Loucy (cell line): Measurements from ENCODE around the gene MCRIP1.

ENCODE experiments used
- H2AFZ ChIP-seq: fragments of 200-600 bp; sonication (generic); 2 replicates; pipeline ENCODE4 v1.6.0; 2016; ENCODE audit warnings: antibody characterized with exemption, mild to moderate bottlenecking, low read length, moderate library complexity
- H3F3A ChIP-seq: fragments of 200-600 bp; 2 replicates; pipeline ENCODE4 v1.6.0; 2016; ENCODE audit warnings: antibody characterized with exemption, low read depth, mild to moderate bottlenecking
- H3K27me3 ChIP-seq: fragments of 200-600 bp; sonication (generic); 2 replicates; pipeline ENCODE4 v1.6.1; 2014; ENCODE audit warnings: low read length, mild to moderate bottlenecking; ENCODE audit not compliant: insufficient read depth, poor library complexity, severe bottlenecking
- H3K36me3 ChIP-seq: fragments of 200-600 bp; sonication (generic); 2 replicates; pipeline ENCODE4 v1.6.1; 2016; ENCODE audit warnings: low read length; ENCODE audit not compliant: insufficient read depth
- H3K4me1 ChIP-seq: fragments of 200-600 bp; sonication (generic); 2 replicates; pipeline ENCODE4 v1.5.1; 2014; ENCODE audit warnings: low read length, mild to moderate bottlenecking; ENCODE audit not compliant: insufficient read depth, poor library complexity, severe bottlenecking
- H3K4me2 ChIP-seq: fragments of 200-600 bp; sonication (generic); 2 replicates; pipeline ENCODE4 v1.6.0; 2014; ENCODE audit warnings: antibody characterized with exemption, low read length, low read depth, mild to moderate bottlenecking; ENCODE audit not compliant: poor library complexity, severe bottlenecking
- H3K4me3 ChIP-seq: fragments of 200-600 bp; sonication (generic); 2 replicates; pipeline ENCODE4 v1.5.1; 2014; ENCODE audit warnings: low read length, mild to moderate bottlenecking, mixed read lengths; ENCODE audit not compliant: poor library complexity, severe bottlenecking
- H3K79me2 ChIP-seq: fragments of 200-600 bp; sonication (generic); 2 replicates; pipeline ENCODE4 v1.6.1; 2014; ENCODE audit warnings: low read length; ENCODE audit not compliant: insufficient read depth
- H3K9ac ChIP-seq: fragments of 200-600 bp; sonication (generic); 2 replicates; pipeline ENCODE4 v1.6.0; 2014; ENCODE audit warnings: mild to moderate bottlenecking, low read depth, low read length, moderate library complexity; ENCODE audit not compliant: poor library complexity, severe bottlenecking
- H3K9me2 ChIP-seq: fragments of 200-600 bp; sonication (generic); replicated peaks from 2 replicates; pipeline ENCODE4 v1.6.1; 2016; ENCODE audit warnings: low read depth, low read length, mixed read lengths
- H3K9me3 ChIP-seq: fragments of 200-600 bp; sonication (generic); 2 replicates; pipeline ENCODE4 v1.6.1; 2014; ENCODE audit warnings: mild to moderate bottlenecking, antibody characterized with exemption, low read length, low read depth; ENCODE audit not compliant: insufficient read depth
- H4K20me1 ChIP-seq: fragments of 200-600 bp; sonication (generic); 2 replicates; pipeline ENCODE4 v1.6.0; 2014; ENCODE audit warnings: antibody characterized with exemption, low read length, mild to moderate bottlenecking; ENCODE audit not compliant: insufficient read depth, poor library complexity, severe bottlenecking
- CTCF ChIP-seq: fragments of 200-600 bp; sonication (generic); conservative IDR thresholded peaks from 2 replicates; pipeline ENCODE4 v1.5.1; 2014; ENCODE audit warnings: mild to moderate bottlenecking, antibody characterized with exemption, low read length
- EZH2phosphoT487 ChIP-seq: fragments of 200-600 bp; IDR thresholded peaks from 2 replicates; pipeline ENCODE4 v1.6.1; 2018; ENCODE audit warnings: antibody characterized with exemption, mild to moderate bottlenecking, moderate library complexity, borderline replicate concordance

MCRIP1 gene

GRCh38 chr17:81833921-81834830 lies 1.1 kb upstream of the MCRIP1 start:
- H3K36me3 ChIP-seq = no peaks in the 10 kb centered on the region
- peak overlapping the region; percentile 92 for H3K4me3 ChIP-seq
- peak overlapping the region; percentile 89 for H3K4me2 ChIP-seq
- peaks cover 40% of the 10 kb centered on the region for H3K79me2 ChIP-seq
- peak overlapping the region; percentile 98 for H3K9ac ChIP-seq
- TF ChIP-seq EZH2phosphoT487 (no peak), CTCF (no peak)
- H3K4me1 ChIP-seq = peaks cover 17% of the 10 kb centered on the region
- no peaks in the 10 kb centered on the region for H3K9me2 ChIP-seq
- H3F3A ChIP-seq = no peaks in the 10 kb centered on the region
- H3K9me3 ChIP-seq = no peaks in the 10 kb centered on the region
- peak overlapping the region; percentile 76; the same call in 1 of the 2 replicates for H2AFZ ChIP-seq
- no peaks in the 10 kb centered on the region for H4K20me1 ChIP-seq
- H3K27me3 ChIP-seq = no peaks in the 10 kb centered on the region

GRCh38 chr17:81832608-81833159 lies 407 bp downstream of the MCRIP1 start:
- no peaks in the 10 kb centered on the region for H3F3A ChIP-seq
- H3K9ac ChIP-seq = peak overlapping the region; percentile 88
- no peaks in the 10 kb centered on the region for H3K9me2 ChIP-seq
- peaks cover 49% of the 10 kb centered on the region for H3K79me2 ChIP-seq
- peaks cover 23% of the 10 kb centered on the region for H3K4me1 ChIP-seq
- no peak for TF ChIP-seq EZH2phosphoT487
- TF ChIP-seq CTCF = no peak
- no peaks in the 10 kb centered on the region for H3K36me3 ChIP-seq
- H3K4me2 ChIP-seq = peak overlapping the region; percentile 99
- H2AFZ ChIP-seq = peak overlapping the region; percentile 44
- H4K20me1 ChIP-seq = no peaks in the 10 kb centered on the region
- H3K4me3 ChIP-seq = peak overlapping the region; percentile 96
- H3K27me3 ChIP-seq = no peaks in the 10 kb centered on the region
- no peaks in the 10 kb centered on the region for H3K9me3 ChIP-seq

GRCh38 chr17:81831957-81832607 lies 1.0 kb downstream of the MCRIP1 start:
- Histone ChIP-seq H3K79me2 (peaks cover 49% of the 10 kb centered on the region), H3K4me3 (peak overlapping the region; percentile 96), H3K36me3 (no peaks in the 10 kb centered on the region), H3K9me3 (no peaks in the 10 kb centered on the region), H3F3A (no peaks in the 10 kb centered on the region), H4K20me1 (no peaks in the 10 kb centered on the region), H3K4me2 (peak overlapping the region; percentile 99), H3K9ac (peak overlapping the region; percentile 88), H3K27me3 (no peaks in the 10 kb centered on the region), H3K4me1 (peaks cover 23% of the 10 kb centered on the region), H2AFZ (peak overlapping the region; percentile 44; the same call in 1 of the 2 replicates), H3K9me2 (no peaks in the 10 kb centered on the region)
- TF ChIP-seq EZH2phosphoT487 = no peak
- TF ChIP-seq CTCF = no peak
